NCI-H146 treated with DMSO at 0.1 percent for 48 hours (cell line): ENCODE results near the gene ZNF628.
"Not testable (repeated sequence)": the region's sequence is repeated elsewhere in the genome, so short reads cannot be mapped to it uniquely, and the experiment has no call there.

Source experiments
- DNase-seq: peaks from one replicate; lab custom pipeline; 2025; ENCODE audit not compliant: unreplicated experiment; lab: John Stamatoyannopoulos, UW

ZNF628 gene

GRCh38 chr19:55476100-55476775 is at the start of gene ZNF628:
Gene ZNF628 (plus strand): TSS chr19:55476617. CDS start chr19:55479911, 3,294 bp downstream.
- peak; percentile 92 for DNase-seq

- DNase-seq = no peak
Observed at GRCh38 chr19:55431183-55431582, 45.2 kb upstream of the ZNF628 start.

- no peak for DNase-seq
Observed at GRCh38 chr19:55432241-55432959, 44.0 kb upstream of the ZNF628 start.

GRCh38 chr19:55433292-55433691 is 43.1 kb upstream of the ZNF628 start:
- no peak for DNase-seq

GRCh38 chr19:55434356-55434919 is 42.0 kb upstream of the ZNF628 start:
- no peak for DNase-seq

- DNase-seq = no peak
Observed at GRCh38 chr19:55435020-55435419, 41.4 kb upstream of the ZNF628 start.

- no peak for DNase-seq
Observed at GRCh38 chr19:55436847-55437246, 39.6 kb upstream of the ZNF628 start.

GRCh38 chr19:55437410-55437809 is 39.0 kb upstream of the ZNF628 start:
- DNase-seq = no peak

- DNase-seq = no peak
Observed at GRCh38 chr19:55439052-55439451, 37.4 kb upstream of the ZNF628 start.

GRCh38 chr19:55440411-55441105 is 35.9 kb upstream of the ZNF628 start:
- DNase-seq = peak; percentile 76

GRCh38 chr19:55441319-55441691 is 35.1 kb upstream of the ZNF628 start:
- no peak for DNase-seq

- peak; percentile 78 for DNase-seq
Observed at GRCh38 chr19:55441692-55442321, 34.6 kb upstream of the ZNF628 start.

- DNase-seq = peak; percentile 38
Observed at GRCh38 chr19:55442372-55442961, 34.0 kb upstream of the ZNF628 start.

- peak; percentile 38 for DNase-seq
Observed at GRCh38 chr19:55443045-55443823, 33.2 kb upstream of the ZNF628 start, which contains the start of gene SHISA7. Gene SHISA7 (minus strand): TSS chr19:55443300. CDS start chr19:55442863, 437 bp downstream.

GRCh38 chr19:55443824-55444480 is 32.5 kb upstream of the ZNF628 start:
- DNase-seq = no peak

GRCh38 chr19:55444646-55445045 is 31.8 kb upstream of the ZNF628 start:
- DNase-seq = no peak

- DNase-seq = no peak
Observed at GRCh38 chr19:55446060-55446459, 30.4 kb upstream of the ZNF628 start.

GRCh38 chr19:55447421-55448174 is 28.8 kb upstream of the ZNF628 start:
- peak; percentile 56 for DNase-seq

GRCh38 chr19:55448175-55448490 is 28.3 kb upstream of the ZNF628 start:
- not testable (repeated sequence) for DNase-seq
